Esophagus muscularis mucosa (tissue), 4 donors: ENCODE results near the gene DMXL2. TPM values are rescaled to one million over a fixed set of nuclear protein-coding genes. Genes with fewer than 3 reads are reported as not detected.

Experiments used
- DNase-seq: peaks from one replicate; pipeline ENCODE4 v3.0.0-alpha.2; 2017; ENCODE audit errors: extremely low spot score
- H3K27ac ChIP-seq, 4 donors: fragments of 200-600 bp; sonication (generic); replicated peaks in 1 of 4; 1 replicate in 3 of 4; 2 replicates in 1 of 4; pipeline ENCODE4 v1.5.1; 2016 to 2019; ENCODE audit warnings: mild to moderate bottlenecking in 1 of 4
- H3K27me3 ChIP-seq, 4 donors: fragments of 200-600 bp; sonication (generic); one replicate each; pipeline versions ENCODE4 v1.5.1 to v1.6.0; 2016 to 2019
- H3K36me3 ChIP-seq, 4 donors: fragments of 200-600 bp; sonication (generic); one replicate each; pipeline ENCODE4 v1.5.1; 2016 to 2019
- H3K4me1 ChIP-seq, 4 donors: fragments of 200-600 bp; sonication (generic); one replicate each; pipeline ENCODE4 v1.5.1; 2016 to 2019
- H3K4me3 ChIP-seq, 4 donors: fragments of 200-600 bp; sonication (generic); 1 replicate in 2 of 4; 2 replicates in 2 of 4; pipeline ENCODE4 v1.5.1; 2016 to 2019; ENCODE audit warnings: mild to moderate bottlenecking in 4 of 4, moderate library complexity in 1 of 4
- H3K9me3 ChIP-seq, 4 donors: fragments of 200-600 bp; sonication (generic); 1 replicate in 3 of 4; 2 replicates in 1 of 4; pipeline ENCODE4 v1.5.1; 2016 to 2019
- CTCF ChIP-seq, 3 experiments: fragments of 200-600 bp in 2 of 3; fragments of 450-650 bp in 1 of 3; sonication (generic) in 2 of 3; IDR thresholded peaks; one replicate each; pipeline ENCODE4 v1.5.1; 2017 to 2019; ENCODE audit warnings: antibody characterized with exemption in 3 of 3, mild to moderate bottlenecking in 2 of 3, moderate library complexity in 1 of 3
- EP300 ChIP-seq: sonication (generic); formaldehyde crosslinking; IDR thresholded peaks from one replicate; pipeline ENCODE4 v1.6.1; 2017; ENCODE audit warnings: antibody characterized with exemption
- POLR2A ChIP-seq: fragments of 450-650 bp; IDR thresholded peaks from one replicate; pipeline ENCODE4 v1.6.1; 2017; ENCODE audit warnings: antibody characterized with exemption, moderate library complexity, mild to moderate bottlenecking, low read depth
- POLR2AphosphoS5 ChIP-seq, 2 donors: sonication (generic); formaldehyde crosslinking; IDR thresholded peaks; one replicate each; pipeline ENCODE4 v1.6.1; 2017; ENCODE audit warnings: antibody characterized with exemption in 2 of 2
- WGBS: methylation state at CpG from one replicate; pipeline ENCODE4 v1.1.5; 2018; 5-methylcytosine and 5-hydroxymethylcytosine counted together
- intact Hi-C: fragments of 100-400 bp; cut with DNase I; formaldehyde crosslinking; loops from one replicate; pipeline ENCODE4 v1.15.1; 2023
- total RNA-seq, 4 donors: library from RNA; depleted of rRNA; stranded (reverse); fragments of >200 nt; gene quantifications; one replicate each; pipeline versions ENCODE4 v1.1.0 to v1.2.1, GENCODE V29; 2016

Gene DMXL2
- total RNA-seq, 4 donors from 2014 or later = 18.8 to 26.6 (median 19.3) TPM

GRCh38 chr15:51483520-51483919, 139.1 kb downstream of the DMXL2 start:
- no peak overlapping the region for H3K4me3 ChIP-seq
- H3K4me1 ChIP-seq = no peaks in the 10 kb centered on the region
- TF ChIP-seq CTCF (IDR thresholded peaks at IDR 0.05) (no peak), POLR2A (no peak), EP300 (no peak), POLR2AphosphoS5 (IDR thresholded peaks at IDR 0.05) (no peak)
- no peaks in the 10 kb centered on the region for H3K27me3 ChIP-seq
- DNase-seq = no peak
- intact Hi-C loops = no loop called here
- H3K36me3 ChIP-seq = peaks cover 13 to 56% (median 33%) of the 10 kb centered on the region in 4 donors
- H3K27ac ChIP-seq = no peak overlapping the region
- WGBS = no CpG with 5 or more reads among the region's 8 CpGs
- H3K9me3 ChIP-seq = peaks cover 0 to 30% (median 15%) of the 10 kb centered on the region in 4 donors

- Histone ChIP-seq H3K9me3 (no peaks in the 10 kb centered on the region), H3K36me3 (peaks cover 0 to 29% (median 4%) of the 10 kb centered on the region in 4 donors), H3K4me1 (no peaks in the 10 kb centered on the region), H3K27me3 (no peaks in the 10 kb centered on the region), H3K27ac (no peak overlapping the region), H3K4me3 (no peak overlapping the region)
- no peak for DNase-seq
- no peak for TF ChIP-seq EP300
- no peak for TF ChIP-seq CTCF (IDR thresholded peaks at IDR 0.05)
- no peak for TF ChIP-seq POLR2A
- intact Hi-C loops = no loop called here
These were observed 146.8 kb downstream of the DMXL2 start for GRCh38 chr15:51475736-51476135.

GRCh38 chr15:51470512-51470911, 152.1 kb downstream of the DMXL2 start:
- no peak overlapping the region for H3K4me3 ChIP-seq
- DNase-seq = no peak
- H3K9me3 ChIP-seq = no peaks in the 10 kb centered on the region
- no peak overlapping the region for H3K27ac ChIP-seq
- TF ChIP-seq CTCF (IDR thresholded peaks at IDR 0.05) (no peak), POLR2A (no peak), POLR2AphosphoS5 (IDR thresholded peaks at IDR 0.05) (no peak), EP300 (no peak)
- H3K4me1 ChIP-seq = no peaks in the 10 kb centered on the region
- peaks cover 0 to 43% (median 10%) of the 10 kb centered on the region in 4 donors for H3K36me3 ChIP-seq
- 93% methylated on average over 5 of the region's 5 CpGs for WGBS
- intact Hi-C loops = no loop called here
- no peaks in the 10 kb centered on the region for H3K27me3 ChIP-seq

GRCh38 chr15:51460796-51461195, 161.8 kb downstream of the DMXL2 start:
- 96% methylated on average over 1 of the region's 1 CpG for WGBS
- TF ChIP-seq CTCF (IDR thresholded peaks at IDR 0.05) (no peak), POLR2A (no peak), EP300 (no peak), POLR2AphosphoS5 (IDR thresholded peaks at IDR 0.05) (no peak)
- DNase-seq = no peak
- Histone ChIP-seq H3K27me3 (no peaks in the 10 kb centered on the region), H3K9me3 (no peaks in the 10 kb centered on the region), H3K36me3 (peaks cover 20 to 68% (median 24%) of the 10 kb centered on the region in 4 donors), H3K4me3 (no peak overlapping the region), H3K4me1 (no peaks in the 10 kb centered on the region), H3K27ac (no peak overlapping the region)
- intact Hi-C loops = no loop called here

- Histone ChIP-seq H3K9me3 (no peaks in the 10 kb centered on the region), H3K4me1 (no peaks in the 10 kb centered on the region), H3K27ac (no peak overlapping the region), H3K36me3 (peaks cover 23 to 90% (median 31%) of the 10 kb centered on the region in 4 donors), H3K27me3 (no peaks in the 10 kb centered on the region), H3K4me3 (no peak overlapping the region)
- 87% methylated on average over 6 of the region's 6 CpGs for WGBS
- intact Hi-C loops = no loop called here
- no peak for DNase-seq
- TF ChIP-seq POLR2AphosphoS5 (IDR thresholded peaks at IDR 0.05) (no peak), POLR2A (no peak), CTCF (IDR thresholded peaks at IDR 0.05) (no peak), EP300 (no peak)
These were observed 172.6 kb downstream of the DMXL2 start for GRCh38 chr15:51450001-51450400.
